ENCODE measurements around the gene SORBS2. TPM values are rescaled to one million over a fixed set of nuclear protein-coding genes. Genes with fewer than 3 reads are reported as not detected.

SORBS2 gene
- total RNA-seq, 1 experiment from 2014 or later, result 9.7 TPM

DNA sequence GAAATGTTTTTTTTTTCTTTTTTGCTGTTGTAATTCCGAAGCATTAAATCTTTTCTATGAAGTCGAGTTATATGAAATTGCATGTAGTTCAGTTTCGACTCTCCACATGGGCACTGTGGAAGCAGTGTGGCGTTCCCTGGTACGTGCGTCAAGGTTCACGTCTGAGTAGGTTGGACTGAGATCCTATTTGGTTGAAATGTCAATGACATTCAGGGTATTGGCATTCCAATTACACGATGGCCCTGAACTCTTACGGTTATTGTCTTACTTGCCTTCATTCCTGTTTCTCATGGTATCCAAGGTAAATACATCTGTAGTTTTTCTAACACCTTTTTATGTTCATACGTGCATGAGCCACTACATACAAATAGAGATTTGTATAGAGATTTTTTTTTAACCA lies 128.8 kb downstream of the SORBS2 start:
- no peak overlapping the region for H3K9ac ChIP-seq (ENCODE audit: extremely low read depth, insufficient read length, low read length)
- H3K79me2 ChIP-seq (ENCODE audit: insufficient read depth, low read length), result no peaks in the 10 kb centered on the region
- no peaks in the 10 kb centered on the region for H3K23me2 ChIP-seq (ENCODE audit: insufficient read length, low read depth, low read length, poor library complexity, severe bottlenecking)
- H2BK12ac ChIP-seq (ENCODE audit: insufficient read length, low read depth, low read length), result no peak overlapping the region
- H3K36me3 Mint-ChIP-seq (ENCODE audit: insufficient read depth in 1 of 3, low read depth in 3 of 3), result peaks cover 0 to 3% (median 0%) of the 10 kb centered on the region in 3 experiments; a peak in 2 of 7 replicates
- H3T11ph ChIP-seq (ENCODE audit: low read length), result no peak overlapping the region
- WGBS (ENCODE audit: extremely low coverage, insufficient read length, low lambda C conversion rate), result no CpG with 5 or more reads among the region's 10 CpGs
- peaks cover 9 to 13% of the 10 kb centered on the region in 2 experiments for H3K4me1 Mint-ChIP-seq
- no peak overlapping the region for H2AFZ ChIP-seq (ENCODE audit: low read length)
- DNase-seq, result no peak
- no peak overlapping the region for H2BK15ac ChIP-seq (ENCODE audit: low read depth, low read length)
- no peak overlapping the region for H3K23ac ChIP-seq (ENCODE audit: insufficient read length, low read depth, low read length)
- no peak overlapping the region for H3K4me2 ChIP-seq (ENCODE audit: insufficient read depth, insufficient read length, low read length)
- H4K8ac ChIP-seq (replicated peaks; ENCODE audit: insufficient read length, low read depth, low read length), result no peak overlapping the region
- no peaks in the 10 kb centered on the region; the same call in 1 of the 2 replicates for H3K4me1 ChIP-seq (ENCODE audit: insufficient read depth, low read length)
- H2BK5ac ChIP-seq (ENCODE audit: insufficient read length, low read length), result no peak overlapping the region
- H3K4ac ChIP-seq (ENCODE audit: low read depth, low read length), result no peak overlapping the region
- no peak overlapping the region for H3K4me3 Mint-ChIP-seq
- H3K79me1 ChIP-seq (ENCODE audit: insufficient read depth, low read depth, low read length, poor library complexity, severe bottlenecking), result no peaks in the 10 kb centered on the region
- TF ChIP-seq, protein P1, sequence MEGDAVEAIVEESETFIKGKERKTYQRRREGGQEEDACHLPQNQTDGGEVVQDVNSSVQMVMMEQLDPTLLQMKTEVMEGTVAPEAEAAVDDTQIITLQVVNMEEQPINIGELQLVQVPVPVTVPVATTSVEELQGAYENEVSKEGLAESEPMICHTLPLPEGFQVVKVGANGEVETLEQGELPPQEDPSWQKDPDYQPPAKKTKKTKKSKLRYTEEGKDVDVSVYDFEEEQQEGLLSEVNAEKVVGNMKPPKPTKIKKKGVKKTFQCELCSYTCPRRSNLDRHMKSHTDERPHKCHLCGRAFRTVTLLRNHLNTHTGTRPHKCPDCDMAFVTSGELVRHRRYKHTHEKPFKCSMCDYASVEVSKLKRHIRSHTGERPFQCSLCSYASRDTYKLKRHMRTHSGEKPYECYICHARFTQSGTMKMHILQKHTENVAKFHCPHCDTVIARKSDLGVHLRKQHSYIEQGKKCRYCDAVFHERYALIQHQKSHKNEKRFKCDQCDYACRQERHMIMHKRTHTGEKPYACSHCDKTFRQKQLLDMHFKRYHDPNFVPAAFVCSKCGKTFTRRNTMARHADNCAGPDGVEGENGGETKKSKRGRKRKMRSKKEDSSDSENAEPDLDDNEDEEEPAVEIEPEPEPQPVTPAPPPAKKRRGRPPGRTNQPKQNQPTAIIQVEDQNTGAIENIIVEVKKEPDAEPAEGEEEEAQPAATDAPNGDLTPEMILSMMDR (conservative IDR thresholded peaks at IDR 0.05), result no peak
- no peak overlapping the region for H2AK5ac ChIP-seq (ENCODE audit: insufficient read length, low read length)
- H3K9me3 Mint-ChIP-seq, result no peaks in the 10 kb centered on the region
- H3K18ac ChIP-seq (ENCODE audit: insufficient read length, low read depth, low read length), result no peak overlapping the region
- H2BK20ac ChIP-seq (ENCODE audit: low read depth, low read length, poor library complexity, severe bottlenecking), result no peak overlapping the region
- no peak overlapping the region for H2BK120ac ChIP-seq (ENCODE audit: low read depth, low read length, poor library complexity, severe bottlenecking)
- no peak overlapping the region for H3K27ac ChIP-seq (ENCODE audit: insufficient read length, low read depth, low read length)
- H4K91ac ChIP-seq (ENCODE audit: insufficient read length, low read depth, low read length), result no peak overlapping the region
- no peak overlapping the region for H4K5ac ChIP-seq (ENCODE audit: insufficient read length, low read depth, low read length)
- no peak overlapping the region for H3K14ac ChIP-seq (ENCODE audit: insufficient read depth, low read length)
- no peaks in the 10 kb centered on the region for H4K20me1 ChIP-seq (ENCODE audit: control insufficient read depth, insufficient read depth, insufficient read length)
- H3K27ac Mint-ChIP-seq, result peak overlapping the region in 1 of 3 experiments; percentile 21; a peak in 1 of 7 replicates
- H3K9me3 ChIP-seq (ENCODE audit: control insufficient read depth, low read depth, low read length), result no peaks in the 10 kb centered on the region
- no peak overlapping the region for H3K56ac ChIP-seq (ENCODE audit: insufficient read length, low read depth, low read length)
- H3K27me3 Mint-ChIP-seq (ENCODE audit: low read depth), result no peaks in the 10 kb centered on the region
- no peaks in the 10 kb centered on the region for H3K27me3 ChIP-seq (ENCODE audit: insufficient read depth, low read length)
